DOHH2 (cell line): ENCODE data around the gene TPM1.

Source experiments
- H3F3A ChIP-seq: fragments of 200-600 bp; sonication (generic), shearing (Covaris generic); 2 replicates; pipeline ENCODE4 v1.6.0; 2016; ENCODE audit warnings: antibody characterized with exemption, mild to moderate bottlenecking; ENCODE audit not compliant: control insufficient read depth, insufficient read depth
- H3K27ac ChIP-seq: fragments of 200-600 bp; sonication (generic); 2 replicates; pipeline ENCODE4 v1.5.1; 2014; ENCODE audit warnings: low read depth, mild to moderate bottlenecking, low read length, moderate library complexity
- H3K27me3 ChIP-seq: fragments of 200-600 bp; sonication (generic); 2 replicates; pipeline ENCODE4 v1.6.1; 2014; ENCODE audit warnings: mild to moderate bottlenecking, low read length, mixed read lengths; ENCODE audit not compliant: control insufficient read depth
- H3K36me3 ChIP-seq: fragments of 200-600 bp; sonication (generic); 2 replicates; pipeline ENCODE4 v1.6.1; 2014; ENCODE audit warnings: mild to moderate bottlenecking, low read length, moderate library complexity, mixed read lengths; ENCODE audit not compliant: control insufficient read depth
- H3K4me1 ChIP-seq: fragments of 200-600 bp; sonication (generic); 2 replicates; pipeline ENCODE4 v1.6.1; 2014; ENCODE audit warnings: mild to moderate bottlenecking, low read length, mixed read lengths; ENCODE audit not compliant: control insufficient read depth
- H3K4me2 ChIP-seq: fragments of 200-600 bp; sonication (generic); 2 replicates; pipeline ENCODE4 v1.6.0; 2014; ENCODE audit warnings: mild to moderate bottlenecking, low read length, moderate library complexity
- H3K4me3 ChIP-seq: fragments of 200-600 bp; sonication (generic); 2 replicates; pipeline ENCODE4 v1.5.1; 2014; ENCODE audit warnings: mild to moderate bottlenecking, low read length, mixed read lengths
- H3K79me2 ChIP-seq: fragments of 200-600 bp; sonication (generic); 2 replicates; pipeline ENCODE4 v1.6.1; 2014; ENCODE audit warnings: mild to moderate bottlenecking, low read length, mixed read lengths; ENCODE audit not compliant: control insufficient read depth
- H3K9me2 ChIP-seq: fragments of 200-600 bp; sonication (generic); replicated peaks from 2 replicates; pipeline ENCODE4 v1.6.1; 2014; ENCODE audit warnings: mild to moderate bottlenecking, low read length, mixed read lengths; ENCODE audit not compliant: control insufficient read depth
- H3K9me3 ChIP-seq: fragments of 200-600 bp; sonication (generic); 2 replicates; pipeline ENCODE4 v1.6.1; 2014; ENCODE audit warnings: antibody characterized with exemption, low read length, mixed read lengths; ENCODE audit not compliant: control insufficient read depth, insufficient read depth
- H4K20me1 ChIP-seq: fragments of 200-600 bp; sonication (generic); 2 replicates; pipeline ENCODE4 v1.6.0; 2014; ENCODE audit warnings: low read depth, mild to moderate bottlenecking, antibody characterized with exemption, low read length, moderate library complexity; ENCODE audit not compliant: control insufficient read depth, insufficient read depth
- EZH2phosphoT487 ChIP-seq: fragments of 200-600 bp; sonication (generic); IDR thresholded peaks from 2 replicates; pipeline ENCODE4 v1.6.1; 2017; ENCODE audit warnings: borderline replicate concordance, mild to moderate bottlenecking, antibody characterized with exemption, low read length, moderate library complexity, mixed read lengths
- TF ChIP-seq, protein P1 (sequence below): fragments of 200-600 bp; sonication (generic); IDR thresholded peaks from one replicate; pipeline ENCODE4 v1.5.1; 2014; ENCODE audit warnings: antibody characterized with exemption, mild to moderate bottlenecking, low read depth, low read length; ENCODE audit not compliant: poor library complexity, severe bottlenecking

The TPM1 gene

DNA sequence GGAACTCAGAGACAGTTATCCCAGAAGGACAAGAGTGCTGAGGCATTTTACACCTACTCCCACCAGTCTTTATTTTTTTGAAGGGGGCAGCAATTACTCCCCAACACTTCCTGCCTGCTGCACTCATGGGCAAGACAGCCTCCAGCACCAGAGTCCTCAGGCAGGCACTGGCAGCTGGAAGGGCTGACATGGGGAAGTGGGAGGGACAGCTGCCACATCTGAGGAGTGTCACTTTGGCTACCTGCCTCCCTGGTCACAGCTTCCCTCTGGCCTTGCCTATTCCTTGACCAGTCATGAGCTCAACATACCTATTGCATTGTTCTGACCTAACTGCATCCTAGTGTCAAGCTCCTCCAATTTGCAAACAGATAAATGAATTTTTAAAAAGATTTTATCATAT, 68.9 kb downstream of the TPM1 start:
- Histone ChIP-seq H3K9me2 (no peaks in the 10 kb centered on the region), H3K79me2 (no peaks in the 10 kb centered on the region), H3K9me3 (peaks cover 3% of the 10 kb centered on the region; the same call in 1 of the 2 replicates), H4K20me1 (no peaks in the 10 kb centered on the region), H3K27ac (no peak overlapping the region), H3K4me3 (no peak overlapping the region), H3F3A (no peaks in the 10 kb centered on the region), H3K27me3 (no peaks in the 10 kb centered on the region; the same call in 1 of the 2 replicates), H3K4me2 (no peak overlapping the region), H3K36me3 (no peaks in the 10 kb centered on the region), H3K4me1 (no peaks in the 10 kb centered on the region)
- TF ChIP-seq EZH2phosphoT487 = no peak
- TF ChIP-seq, protein P1, sequence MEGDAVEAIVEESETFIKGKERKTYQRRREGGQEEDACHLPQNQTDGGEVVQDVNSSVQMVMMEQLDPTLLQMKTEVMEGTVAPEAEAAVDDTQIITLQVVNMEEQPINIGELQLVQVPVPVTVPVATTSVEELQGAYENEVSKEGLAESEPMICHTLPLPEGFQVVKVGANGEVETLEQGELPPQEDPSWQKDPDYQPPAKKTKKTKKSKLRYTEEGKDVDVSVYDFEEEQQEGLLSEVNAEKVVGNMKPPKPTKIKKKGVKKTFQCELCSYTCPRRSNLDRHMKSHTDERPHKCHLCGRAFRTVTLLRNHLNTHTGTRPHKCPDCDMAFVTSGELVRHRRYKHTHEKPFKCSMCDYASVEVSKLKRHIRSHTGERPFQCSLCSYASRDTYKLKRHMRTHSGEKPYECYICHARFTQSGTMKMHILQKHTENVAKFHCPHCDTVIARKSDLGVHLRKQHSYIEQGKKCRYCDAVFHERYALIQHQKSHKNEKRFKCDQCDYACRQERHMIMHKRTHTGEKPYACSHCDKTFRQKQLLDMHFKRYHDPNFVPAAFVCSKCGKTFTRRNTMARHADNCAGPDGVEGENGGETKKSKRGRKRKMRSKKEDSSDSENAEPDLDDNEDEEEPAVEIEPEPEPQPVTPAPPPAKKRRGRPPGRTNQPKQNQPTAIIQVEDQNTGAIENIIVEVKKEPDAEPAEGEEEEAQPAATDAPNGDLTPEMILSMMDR = no peak

DNA sequence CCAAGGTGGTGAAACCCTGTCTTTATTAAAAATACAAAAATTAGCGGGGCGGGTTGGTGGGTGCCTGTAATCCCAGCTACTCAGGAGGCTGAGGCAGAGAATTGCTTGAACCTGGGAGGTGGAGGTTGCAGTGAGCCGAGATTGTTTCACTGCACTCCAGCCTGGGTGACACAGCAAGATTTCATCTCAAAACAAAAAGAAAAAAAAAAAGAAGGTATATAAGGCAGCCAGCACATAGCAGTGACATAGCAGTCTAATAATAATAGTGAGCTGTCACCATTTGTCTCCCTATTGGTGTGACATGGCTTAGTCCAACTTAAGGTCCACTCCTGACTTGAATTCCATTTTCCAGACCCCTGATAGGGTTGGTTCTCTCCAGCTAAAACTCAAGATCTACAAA, 70.3 kb downstream of the TPM1 start:
- H3K9me3 ChIP-seq = no peaks in the 10 kb centered on the region
- H3F3A ChIP-seq = no peaks in the 10 kb centered on the region
- no peak for TF ChIP-seq EZH2phosphoT487
- TF ChIP-seq, protein P1 = no peak
- H3K27ac ChIP-seq = no peak overlapping the region
- no peak overlapping the region for H3K4me2 ChIP-seq
- no peaks in the 10 kb centered on the region for H3K79me2 ChIP-seq
- H3K4me1 ChIP-seq = no peaks in the 10 kb centered on the region
- H3K4me3 ChIP-seq = no peak overlapping the region
- H4K20me1 ChIP-seq = no peaks in the 10 kb centered on the region
- no peaks in the 10 kb centered on the region for H3K36me3 ChIP-seq
- H3K9me2 ChIP-seq = no peaks in the 10 kb centered on the region
- no peaks in the 10 kb centered on the region; the same call in 1 of the 2 replicates for H3K27me3 ChIP-seq

DNA sequence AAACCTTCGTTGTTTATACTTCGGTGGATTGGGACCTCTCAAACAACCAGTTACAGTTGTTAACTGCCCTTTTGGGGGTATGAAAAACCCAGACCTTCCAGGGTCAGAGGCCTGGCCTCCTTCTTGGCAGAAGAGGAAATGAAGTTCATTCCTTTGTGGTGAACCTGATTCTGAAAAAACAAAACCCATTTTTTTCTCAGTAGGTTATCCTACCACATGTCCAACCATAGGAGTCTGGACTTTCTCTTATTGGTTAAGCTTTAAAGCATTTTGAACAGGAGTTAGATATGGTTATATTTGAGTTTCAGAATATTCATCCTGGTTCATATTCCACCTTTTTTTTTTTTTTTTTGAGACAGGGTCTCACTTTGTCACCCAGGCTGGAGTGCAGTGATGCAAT, 71.9 kb downstream of the TPM1 start:
- Histone ChIP-seq H3K4me2 (no peak overlapping the region), H3K9me3 (peaks cover 5% of the 10 kb centered on the region), H3F3A (no peaks in the 10 kb centered on the region), H3K27ac (no peak overlapping the region), H3K4me1 (no peaks in the 10 kb centered on the region), H4K20me1 (no peaks in the 10 kb centered on the region), H3K9me2 (no peaks in the 10 kb centered on the region), H3K79me2 (no peaks in the 10 kb centered on the region), H3K36me3 (no peaks in the 10 kb centered on the region), H3K4me3 (no peak overlapping the region), H3K27me3 (no peaks in the 10 kb centered on the region; the same call in 1 of the 2 replicates)
- no peak for TF ChIP-seq EZH2phosphoT487
- TF ChIP-seq, protein P1 = no peak
